HepG2 (cell line): ENCODE results near the gene SMCO1. TPM values are rescaled to one million over a fixed set of nuclear protein-coding genes. Genes with fewer than 3 reads are reported as not detected.

Experiments
- HNF4G ChIP-seq, 2 experiments: sonication (generic) in 1 of 2; formaldehyde crosslinking in 1 of 2; IDR thresholded peaks; 2 replicates each; pipeline versions ENCODE4 v1.4.0 to v1.6.1; 2011 to 2020; ENCODE audit warnings: borderline replicate concordance in 2 of 2, low read depth in 2 of 2, mild to moderate bottlenecking in 2 of 2, low read length in 1 of 2, missing genetic modification reagents in 1 of 2, moderate library complexity in 1 of 2
- NBN ChIP-seq: fragments of 450-650 bp; conservative IDR thresholded peaks from 2 replicates; pipeline ENCODE4 v1.6.1; 2017
- PAWR ChIP-seq: sonication (generic); formaldehyde crosslinking; IDR thresholded peaks from 2 replicates; pipeline ENCODE4 v1.4.0; 2020; ENCODE audit warnings: missing genetic modification reagents, mild to moderate bottlenecking, borderline replicate concordance
- RARA ChIP-seq: IDR thresholded peaks from 2 replicates; pipeline ENCODE4 v1.6.1; 2016; ENCODE audit warnings: missing genetic modification reagents, missing compliant biosample characterization
- RFX5 ChIP-seq: IDR thresholded peaks from 2 replicates; pipeline ENCODE4 v1.6.1; 2011; ENCODE audit warnings: low read depth, low read length, improper control_type of control experiment
- TBX3 ChIP-seq: fragments of 450-650 bp; IDR thresholded peaks from 2 replicates; pipeline ENCODE4 v1.6.1; 2017; ENCODE audit warnings: antibody characterized with exemption, mild to moderate bottlenecking, inconsistent platforms, borderline replicate concordance
- ZNF207 ChIP-seq: fragments of 450-650 bp; IDR thresholded peaks from 2 replicates; pipeline ENCODE4 v1.6.1; 2016; ENCODE audit warnings: antibody characterized with exemption, borderline replicate concordance
- ZNF232 ChIP-seq: sonication (generic); formaldehyde crosslinking; IDR thresholded peaks from 2 replicates; pipeline ENCODE4 v1.4.0; 2020; ENCODE audit warnings: missing genetic modification reagents, borderline replicate concordance
- ZNF781 ChIP-seq: sonication (generic); formaldehyde crosslinking; IDR thresholded peaks from 2 replicates; pipeline ENCODE4 v1.5.1; 2020; ENCODE audit warnings: borderline replicate concordance, mild to moderate bottlenecking, missing genetic modification reagents; ENCODE audit errors: not compliant biosample characterization
- polyA plus RNA-seq, 8 experiments: library from polyadenylated mRNA; depleted of rRNA in 3 of 8; stranded (reverse) in 7 of 8; unstranded in 1 of 8; fragments of >200 nt; fragmentation: Illumina TruSeq in 4 of 8; extraction: Trizol in 4 of 8; gene quantifications; 2 replicates each; pipeline versions ENCODE4 v1.2.1 to v1.2.3, GENCODE V29; 2011 to 2016; ENCODE audit warnings: low read depth in 4 of 8, missing spikeins in 1 of 8, mixed read lengths in 1 of 8; ENCODE audit not compliant: insufficient read depth in 1 of 8
- total RNA-seq, 5 experiments: library from RNA; depleted of rRNA; stranded (reverse); fragments of >200 nt; fragmentation: Illumina TruSeq; extraction: Trizol; gene quantifications; 2 replicates each; pipeline ENCODE4 v1.2.3, GENCODE V29; 2016; ENCODE audit warnings: low read depth in 1 of 5
- TF ChIP-seq, protein P1 (sequence below): sonication (generic); formaldehyde crosslinking; conservative IDR thresholded peaks from 2 replicates; pipeline ENCODE4 v1.4.0; 2020; ENCODE audit warnings: missing genetic modification reagents
- TF ChIP-seq, protein P2 (sequence below): sonication (generic); formaldehyde crosslinking; IDR thresholded peaks from 2 replicates; pipeline ENCODE4 v1.8.0; 2022; ENCODE audit warnings: missing genetic modification reagents, mild to moderate bottlenecking, inconsistent platforms, borderline replicate concordance
- TF ChIP-seq, protein P3 (sequence below): sonication (generic); formaldehyde crosslinking; IDR thresholded peaks from 2 replicates; pipeline ENCODE4 v1.4.0; 2020; ENCODE audit warnings: missing genetic modification reagents, borderline replicate concordance
- TF ChIP-seq, protein P4 (sequence below): sonication (generic); formaldehyde crosslinking; IDR thresholded peaks from 2 replicates; pipeline ENCODE4 v1.5.0; 2020; ENCODE audit warnings: missing genetic modification reagents
- TF ChIP-seq, protein P5 (sequence below): IDR thresholded peaks from 2 replicates; pipeline ENCODE4 v1.6.1; 2012; ENCODE audit warnings: low read length, improper control_type of control experiment

The SMCO1 gene
- total and polyA plus RNA-seq, 2 of the 13 experiments (the other 11 are each of a cell fraction or from before 2014, with no cell fraction given) = not detected

DNA sequence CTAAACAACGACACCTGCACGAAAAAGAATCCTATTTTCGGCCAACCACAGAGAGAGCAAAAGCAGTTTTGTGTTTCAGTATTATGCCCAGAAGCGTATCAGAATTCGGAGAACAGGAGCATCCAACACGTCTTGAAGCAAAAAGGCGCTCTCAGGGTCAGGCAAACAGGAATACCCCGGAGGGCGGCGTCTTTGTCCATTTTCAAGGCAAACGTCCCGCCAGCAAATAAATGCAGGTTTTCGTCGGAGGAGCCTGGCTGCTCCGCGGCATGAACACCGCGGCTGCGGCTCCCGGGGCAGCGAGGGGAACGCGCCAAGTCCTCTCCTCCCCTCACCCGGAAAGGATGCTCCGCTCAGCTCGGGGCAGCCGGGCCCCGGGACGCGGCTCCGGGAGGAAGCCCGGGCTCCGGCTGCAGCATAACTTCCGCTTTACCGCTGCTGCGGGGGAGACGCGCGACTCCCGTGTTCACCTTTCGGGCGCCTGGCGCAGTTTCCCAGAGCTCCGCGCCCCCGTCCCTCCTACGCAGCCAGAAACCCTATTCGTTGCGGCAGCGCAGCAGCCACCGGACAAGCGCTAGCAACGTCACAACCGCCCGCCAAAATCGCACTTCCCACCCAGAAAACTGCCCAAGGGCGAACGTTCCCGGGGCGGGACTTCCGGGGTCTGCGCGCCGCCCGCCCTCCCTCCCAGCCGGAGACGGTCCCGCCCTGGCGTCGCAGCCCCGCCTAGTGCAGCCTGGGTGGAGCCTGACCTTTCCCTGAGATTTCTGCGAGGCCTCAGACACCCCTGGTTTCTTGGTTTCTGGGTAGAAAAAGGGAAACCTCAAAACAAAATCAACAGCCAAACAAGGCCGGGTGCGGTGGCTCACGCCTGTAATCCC is 11.7 kb downstream of the SMCO1 start, which contains the start of gene RNF168 (continued):
- TF ChIP-seq, protein P1, sequence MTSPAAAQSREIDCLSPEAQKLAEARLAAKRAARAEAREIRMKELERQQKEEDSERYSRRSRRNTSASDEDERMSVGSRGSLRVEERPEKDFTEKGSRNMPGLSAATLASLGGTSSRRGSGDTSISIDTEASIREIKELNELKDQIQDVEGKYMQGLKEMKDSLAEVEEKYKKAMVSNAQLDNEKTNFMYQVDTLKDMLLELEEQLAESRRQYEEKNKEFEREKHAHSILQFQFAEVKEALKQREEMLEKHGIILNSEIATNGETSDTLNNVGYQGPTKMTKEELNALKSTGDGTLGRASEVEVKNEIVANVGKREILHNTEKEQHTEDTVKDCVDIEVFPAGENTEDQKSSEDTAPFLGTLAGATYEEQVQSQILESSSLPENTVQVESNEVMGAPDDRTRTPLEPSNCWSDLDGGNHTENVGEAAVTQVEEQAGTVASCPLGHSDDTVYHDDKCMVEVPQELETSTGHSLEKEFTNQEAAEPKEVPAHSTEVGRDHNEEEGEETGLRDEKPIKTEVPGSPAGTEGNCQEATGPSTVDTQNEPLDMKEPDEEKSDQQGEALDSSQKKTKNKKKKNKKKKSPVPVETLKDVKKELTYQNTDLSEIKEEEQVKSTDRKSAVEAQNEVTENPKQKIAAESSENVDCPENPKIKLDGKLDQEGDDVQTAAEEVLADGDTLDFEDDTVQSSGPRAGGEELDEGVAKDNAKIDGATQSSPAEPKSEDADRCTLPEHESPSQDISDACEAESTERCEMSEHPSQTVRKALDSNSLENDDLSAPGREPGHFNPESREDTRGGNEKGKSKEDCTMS (CRISPR knock-in tag) = no peak
- TF ChIP-seq ZNF232 (CRISPR knock-in tag) (peak; percentile 73; the same call in 1 of the 2 replicates), HNF4G (IDR thresholded peaks at IDR 0.05; ENCODE audit: borderline replicate concordance, low read depth, low read length) (no peak), HNF4G (CRISPR knock-in tag; IDR thresholded peaks at IDR 0.05; ENCODE audit: borderline replicate concordance, low read depth) (no peak; the same call in 1 of the 2 replicates), RFX5 (no peak), RARA (CRISPR knock-in tag) (peak; percentile 27; the same call in 1 of the 2 replicates), ZNF781 (no peak), PAWR (CRISPR knock-in tag) (no peak), ZNF207 (no peak), TBX3 (no peak), NBN (no peak)
- TF ChIP-seq, protein P2, sequence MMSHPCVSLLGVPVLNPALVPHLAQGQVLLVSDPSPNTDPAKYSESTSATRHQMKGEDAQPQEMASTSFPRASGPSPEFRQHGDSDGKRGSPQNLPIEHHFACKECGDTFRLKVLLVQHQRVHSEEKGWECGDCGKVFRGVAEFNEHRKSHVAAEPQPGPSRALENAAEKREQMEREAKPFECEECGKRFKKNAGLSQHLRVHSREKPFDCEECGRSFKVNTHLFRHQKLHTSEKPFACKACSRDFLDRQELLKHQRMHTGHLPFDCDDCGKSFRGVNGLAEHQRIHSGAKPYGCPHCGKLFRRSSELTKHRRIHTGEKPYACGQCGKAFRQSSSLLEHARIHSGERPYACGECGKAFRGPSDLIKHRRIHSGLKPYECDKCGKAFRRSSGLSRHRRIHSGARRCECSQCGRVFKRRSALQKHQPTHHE (CRISPR knock-in tag) = no peak
- TF ChIP-seq, protein P3, sequence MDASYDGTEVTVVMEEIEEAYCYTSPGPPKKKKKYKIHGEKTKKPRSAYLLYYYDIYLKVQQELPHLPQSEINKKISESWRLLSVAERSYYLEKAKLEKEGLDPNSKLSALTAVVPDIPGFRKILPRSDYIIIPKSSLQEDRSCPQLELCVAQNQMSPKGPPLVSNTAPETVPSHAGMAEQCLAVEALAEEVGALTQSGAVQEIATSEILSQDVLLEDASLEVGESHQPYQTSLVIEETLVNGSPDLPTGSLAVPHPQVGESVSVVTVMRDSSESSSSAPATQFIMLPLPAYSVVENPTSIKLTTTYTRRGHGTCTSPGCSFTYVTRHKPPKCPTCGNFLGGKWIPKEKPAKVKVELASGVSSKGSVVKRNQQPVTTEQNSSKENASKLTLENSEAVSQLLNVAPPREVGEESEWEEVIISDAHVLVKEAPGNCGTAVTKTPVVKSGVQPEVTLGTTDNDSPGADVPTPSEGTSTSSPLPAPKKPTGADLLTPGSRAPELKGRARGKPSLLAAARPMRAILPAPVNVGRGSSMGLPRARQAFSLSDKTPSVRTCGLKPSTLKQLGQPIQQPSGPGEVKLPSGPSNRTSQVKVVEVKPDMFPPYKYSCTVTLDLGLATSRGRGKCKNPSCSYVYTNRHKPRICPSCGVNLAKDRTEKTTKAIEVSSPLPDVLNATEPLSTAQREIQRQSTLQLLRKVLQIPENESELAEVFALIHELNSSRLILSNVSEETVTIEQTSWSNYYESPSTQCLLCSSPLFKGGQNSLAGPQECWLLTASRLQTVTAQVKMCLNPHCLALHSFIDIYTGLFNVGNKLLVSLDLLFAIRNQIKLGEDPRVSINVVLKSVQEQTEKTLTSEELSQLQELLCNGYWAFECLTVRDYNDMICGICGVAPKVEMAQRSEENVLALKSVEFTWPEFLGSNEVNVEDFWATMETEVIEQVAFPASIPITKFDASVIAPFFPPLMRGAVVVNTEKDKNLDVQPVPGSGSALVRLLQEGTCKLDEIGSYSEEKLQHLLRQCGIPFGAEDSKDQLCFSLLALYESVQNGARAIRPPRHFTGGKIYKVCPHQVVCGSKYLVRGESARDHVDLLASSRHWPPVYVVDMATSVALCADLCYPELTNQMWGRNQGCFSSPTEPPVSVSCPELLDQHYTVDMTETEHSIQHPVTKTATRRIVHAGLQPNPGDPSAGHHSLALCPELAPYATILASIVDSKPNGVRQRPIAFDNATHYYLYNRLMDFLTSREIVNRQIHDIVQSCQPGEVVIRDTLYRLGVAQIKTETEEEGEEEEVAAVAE (CRISPR knock-in tag) = no peak
- TF ChIP-seq, protein P4, sequence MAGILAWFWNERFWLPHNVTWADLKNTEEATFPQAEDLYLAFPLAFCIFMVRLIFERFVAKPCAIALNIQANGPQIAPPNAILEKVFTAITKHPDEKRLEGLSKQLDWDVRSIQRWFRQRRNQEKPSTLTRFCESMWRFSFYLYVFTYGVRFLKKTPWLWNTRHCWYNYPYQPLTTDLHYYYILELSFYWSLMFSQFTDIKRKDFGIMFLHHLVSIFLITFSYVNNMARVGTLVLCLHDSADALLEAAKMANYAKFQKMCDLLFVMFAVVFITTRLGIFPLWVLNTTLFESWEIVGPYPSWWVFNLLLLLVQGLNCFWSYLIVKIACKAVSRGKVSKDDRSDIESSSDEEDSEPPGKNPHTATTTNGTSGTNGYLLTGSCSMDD (CRISPR knock-in tag) = no peak
- TF ChIP-seq, protein P5, sequence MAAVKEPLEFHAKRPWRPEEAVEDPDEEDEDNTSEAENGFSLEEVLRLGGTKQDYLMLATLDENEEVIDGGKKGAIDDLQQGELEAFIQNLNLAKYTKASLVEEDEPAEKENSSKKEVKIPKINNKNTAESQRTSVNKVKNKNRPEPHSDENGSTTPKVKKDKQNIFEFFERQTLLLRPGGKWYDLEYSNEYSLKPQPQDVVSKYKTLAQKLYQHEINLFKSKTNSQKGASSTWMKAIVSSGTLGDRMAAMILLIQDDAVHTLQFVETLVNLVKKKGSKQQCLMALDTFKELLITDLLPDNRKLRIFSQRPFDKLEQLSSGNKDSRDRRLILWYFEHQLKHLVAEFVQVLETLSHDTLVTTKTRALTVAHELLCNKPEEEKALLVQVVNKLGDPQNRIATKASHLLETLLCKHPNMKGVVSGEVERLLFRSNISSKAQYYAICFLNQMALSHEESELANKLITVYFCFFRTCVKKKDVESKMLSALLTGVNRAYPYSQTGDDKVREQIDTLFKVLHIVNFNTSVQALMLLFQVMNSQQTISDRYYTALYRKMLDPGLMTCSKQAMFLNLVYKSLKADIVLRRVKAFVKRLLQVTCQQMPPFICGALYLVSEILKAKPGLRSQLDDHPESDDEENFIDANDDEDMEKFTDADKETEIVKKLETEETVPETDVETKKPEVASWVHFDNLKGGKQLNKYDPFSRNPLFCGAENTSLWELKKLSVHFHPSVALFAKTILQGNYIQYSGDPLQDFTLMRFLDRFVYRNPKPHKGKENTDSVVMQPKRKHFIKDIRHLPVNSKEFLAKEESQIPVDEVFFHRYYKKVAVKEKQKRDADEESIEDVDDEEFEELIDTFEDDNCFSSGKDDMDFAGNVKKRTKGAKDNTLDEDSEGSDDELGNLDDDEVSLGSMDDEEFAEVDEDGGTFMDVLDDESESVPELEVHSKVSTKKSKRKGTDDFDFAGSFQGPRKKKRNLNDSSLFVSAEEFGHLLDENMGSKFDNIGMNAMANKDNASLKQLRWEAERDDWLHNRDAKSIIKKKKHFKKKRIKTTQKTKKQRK = no peak
